Measurements from ENCODE around the gene CTNNBIP1.

CTNNBIP1 gene

GRCh38 chr1:9852004-9852403 is 58.1 kb downstream of the CTNNBIP1 start:
- DNase-seq: no peak

DNA sequence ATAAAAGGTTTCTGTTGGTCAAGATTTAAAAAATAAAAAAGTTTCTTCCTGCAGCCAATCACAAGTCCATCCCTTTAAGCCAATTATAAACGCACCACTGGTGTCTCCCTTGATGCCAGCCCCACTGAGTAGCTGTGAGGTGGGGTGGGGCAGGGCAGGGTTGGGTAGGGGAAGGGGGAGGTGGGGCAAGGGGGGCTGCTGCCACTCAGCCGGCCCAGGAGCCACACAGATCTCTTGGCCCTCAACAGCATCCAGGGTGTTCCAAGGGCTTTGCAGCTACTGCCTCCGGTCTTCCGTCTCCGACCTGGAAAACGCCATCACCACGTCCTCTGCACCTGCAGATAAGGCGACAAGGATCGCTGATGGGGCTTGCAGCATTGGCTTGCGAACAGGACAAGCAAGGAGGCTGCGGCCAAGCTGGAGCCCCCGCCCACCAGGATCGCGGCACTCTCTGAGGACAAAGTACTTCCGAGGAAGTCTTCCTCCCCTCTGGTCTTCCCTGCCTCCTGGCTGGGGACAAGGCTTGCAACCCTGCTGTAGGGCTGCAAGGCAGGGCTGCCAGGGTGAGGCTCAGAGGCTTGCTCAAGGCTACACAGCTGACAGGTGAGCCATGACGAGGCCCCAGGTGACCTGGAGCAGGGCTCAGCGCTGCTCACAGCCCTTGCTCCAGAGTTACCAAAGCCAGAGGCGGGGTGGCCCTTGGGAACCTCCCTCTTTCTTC is 59.5 kb downstream of the CTNNBIP1 start:
- no peak for DNase-seq

DNA sequence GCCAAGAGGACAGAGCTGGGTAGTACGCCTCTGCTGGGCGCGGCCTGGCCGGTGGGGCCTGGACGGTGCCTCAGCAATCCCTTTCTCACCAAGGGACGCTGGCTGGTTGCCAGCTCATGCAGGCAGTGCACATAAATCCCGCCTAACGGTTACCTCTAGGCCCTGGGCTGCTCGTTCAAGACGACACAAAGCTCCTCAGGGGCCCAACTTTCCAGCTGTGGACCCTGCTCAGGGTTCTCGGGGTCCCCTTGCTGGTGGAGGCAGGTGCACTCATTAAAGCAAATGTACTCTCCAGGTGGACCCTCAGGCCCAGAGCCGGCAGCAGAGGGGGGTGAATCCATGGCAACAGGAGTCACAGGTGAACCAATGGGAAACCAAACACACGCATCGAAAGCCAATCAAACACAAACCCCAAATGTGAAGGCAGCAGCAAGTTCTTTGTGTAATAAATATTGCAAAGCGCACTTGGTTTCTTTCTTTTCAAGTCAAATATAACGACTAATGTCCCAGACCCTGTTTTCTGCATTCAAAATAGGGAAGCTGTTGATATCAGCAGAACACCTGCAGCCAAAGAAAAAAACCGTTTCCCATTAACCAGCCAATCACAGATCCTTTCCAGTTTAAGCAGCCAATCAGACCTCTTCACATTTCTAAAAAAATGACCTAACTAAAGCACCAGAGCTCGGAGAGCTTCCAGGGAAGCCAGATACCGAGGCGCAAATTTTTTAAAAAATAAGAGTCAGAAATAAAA is 60.2 kb downstream of the CTNNBIP1 start:
- DNase-seq: no peak

DNA sequence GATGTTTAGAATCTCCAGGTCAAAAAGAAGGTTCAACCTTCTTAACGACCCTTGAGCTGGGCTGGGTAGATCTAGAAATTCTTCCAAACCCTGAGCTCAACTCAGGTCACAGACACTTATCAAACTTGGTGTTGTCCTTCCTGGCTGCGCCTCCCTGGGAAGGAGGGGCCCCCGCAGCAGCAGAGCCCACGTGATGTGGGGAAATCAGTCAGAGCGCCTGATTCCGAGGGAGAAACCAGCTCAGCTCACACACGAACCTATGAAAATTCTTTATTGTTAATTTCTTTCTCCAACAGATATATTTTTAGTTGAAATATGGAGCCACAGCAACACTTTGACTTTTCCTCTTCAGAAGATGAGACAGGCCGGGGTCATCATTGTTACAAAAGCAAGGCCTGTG is 62.0 kb downstream of the CTNNBIP1 start:
- DNase-seq: no peak

DNA sequence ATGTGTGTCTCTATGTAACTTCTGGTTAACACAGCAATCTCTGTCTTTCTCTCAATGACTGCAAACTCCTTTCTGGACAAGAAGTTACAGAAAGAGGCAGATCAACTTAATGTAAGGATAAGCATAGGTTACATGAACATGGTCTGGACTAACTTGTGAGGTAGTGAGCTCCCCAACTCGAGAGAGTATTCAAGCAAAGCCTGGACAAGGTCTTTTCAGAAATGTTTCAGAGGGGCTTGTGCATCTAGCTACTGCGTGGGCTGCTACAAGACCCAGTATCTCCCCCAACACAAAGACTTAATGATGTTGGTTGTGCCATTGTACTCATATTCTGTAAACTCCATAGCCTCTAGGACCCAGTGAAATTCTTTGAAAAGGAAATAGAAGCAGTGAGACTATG is 62.8 kb downstream of the CTNNBIP1 start:
- DNase-seq: no peak

DNA sequence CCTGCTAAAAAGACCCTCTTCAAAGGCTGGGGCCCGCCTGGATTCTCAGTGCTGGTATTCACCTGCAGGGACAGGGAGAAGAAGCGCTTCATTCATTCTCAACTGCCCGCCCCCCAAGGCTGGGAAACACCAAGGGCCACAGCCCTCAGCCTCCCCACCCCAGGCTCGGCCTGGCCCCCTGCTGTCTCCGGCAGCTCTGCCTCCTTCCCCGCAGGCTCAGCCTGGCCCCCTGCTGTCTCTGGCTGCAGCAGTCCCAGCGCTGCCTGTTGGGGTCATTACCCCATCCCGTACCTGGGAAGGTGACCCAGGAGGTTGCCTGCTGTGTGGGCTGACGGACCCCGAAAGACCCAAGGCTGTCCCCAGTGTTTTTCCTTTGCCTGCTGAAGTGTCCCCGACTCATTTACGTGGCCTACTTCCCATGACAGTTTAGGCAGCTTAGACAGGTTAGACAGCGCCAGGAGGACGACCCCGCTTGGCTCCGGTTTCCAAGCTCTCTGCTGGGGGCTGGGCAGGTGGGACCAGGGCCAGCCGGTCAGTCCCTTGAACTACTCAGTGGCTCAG is 63.4 kb downstream of the CTNNBIP1 start:
- no peak for DNase-seq

DNA sequence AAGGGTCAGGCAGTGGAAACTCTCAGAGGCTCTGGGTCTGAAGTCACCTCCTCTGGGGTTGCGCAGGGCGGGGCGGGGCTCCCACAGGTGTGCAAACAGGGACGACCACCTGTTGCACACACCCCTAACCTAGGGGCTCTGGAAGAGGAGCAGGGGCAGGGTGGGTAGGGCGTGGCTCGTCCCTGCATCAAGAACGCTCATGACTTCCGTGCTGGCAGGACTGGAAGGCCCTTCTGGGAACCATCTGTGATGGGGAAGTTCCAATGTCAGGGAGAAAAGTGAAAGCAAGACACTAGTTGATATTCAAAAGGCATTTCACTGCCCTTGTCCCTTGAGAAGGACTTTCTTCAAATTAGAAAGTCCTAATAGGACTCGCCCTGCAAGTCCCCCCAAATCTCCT is 64.2 kb downstream of the CTNNBIP1 start:
- DNase-seq: no peak

DNA sequence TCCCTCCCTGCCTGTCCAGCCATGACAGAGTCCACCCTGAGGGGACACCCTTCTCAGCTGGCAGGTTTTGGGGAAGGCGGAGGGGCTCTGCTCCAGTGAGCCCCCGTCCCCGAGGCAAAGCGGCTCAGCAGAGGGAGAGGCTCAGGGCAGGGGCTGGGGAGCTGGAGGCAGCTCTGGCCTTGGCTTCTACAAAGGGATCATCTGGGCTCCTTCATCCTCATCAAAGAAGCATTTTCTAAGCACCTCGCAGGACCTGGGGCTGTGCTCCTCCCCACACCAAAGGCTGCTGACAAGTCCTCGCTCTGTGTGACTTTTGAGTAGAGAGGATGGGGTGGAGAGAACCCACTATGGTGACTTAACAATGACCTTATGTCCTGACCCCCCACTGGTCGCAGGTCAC is 65.3 kb downstream of the CTNNBIP1 start:
- DNase-seq: no peak

GRCh38 chr1:9844106-9844505 is 66.0 kb downstream of the CTNNBIP1 start:
- DNase-seq: no peak

DNA sequence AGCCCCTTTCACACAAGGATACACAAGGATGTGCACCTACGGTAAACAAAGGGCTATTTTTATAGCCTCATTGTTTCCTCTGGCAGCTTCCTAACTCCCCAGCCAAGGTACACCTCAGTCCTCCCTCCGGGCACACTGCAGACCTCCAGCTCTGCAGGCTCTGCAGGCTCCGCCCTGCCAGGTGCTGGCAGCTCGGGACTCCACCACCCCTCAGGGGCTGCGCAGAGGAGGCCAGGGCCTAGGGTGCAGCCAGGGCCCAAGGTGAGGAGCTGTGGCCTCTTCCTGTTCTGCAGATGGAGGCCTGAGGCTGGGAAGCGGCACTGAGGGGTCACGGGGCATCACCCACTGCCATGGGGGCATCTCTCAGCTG is 66.5 kb downstream of the CTNNBIP1 start:
- DNase-seq: no peak

DNA sequence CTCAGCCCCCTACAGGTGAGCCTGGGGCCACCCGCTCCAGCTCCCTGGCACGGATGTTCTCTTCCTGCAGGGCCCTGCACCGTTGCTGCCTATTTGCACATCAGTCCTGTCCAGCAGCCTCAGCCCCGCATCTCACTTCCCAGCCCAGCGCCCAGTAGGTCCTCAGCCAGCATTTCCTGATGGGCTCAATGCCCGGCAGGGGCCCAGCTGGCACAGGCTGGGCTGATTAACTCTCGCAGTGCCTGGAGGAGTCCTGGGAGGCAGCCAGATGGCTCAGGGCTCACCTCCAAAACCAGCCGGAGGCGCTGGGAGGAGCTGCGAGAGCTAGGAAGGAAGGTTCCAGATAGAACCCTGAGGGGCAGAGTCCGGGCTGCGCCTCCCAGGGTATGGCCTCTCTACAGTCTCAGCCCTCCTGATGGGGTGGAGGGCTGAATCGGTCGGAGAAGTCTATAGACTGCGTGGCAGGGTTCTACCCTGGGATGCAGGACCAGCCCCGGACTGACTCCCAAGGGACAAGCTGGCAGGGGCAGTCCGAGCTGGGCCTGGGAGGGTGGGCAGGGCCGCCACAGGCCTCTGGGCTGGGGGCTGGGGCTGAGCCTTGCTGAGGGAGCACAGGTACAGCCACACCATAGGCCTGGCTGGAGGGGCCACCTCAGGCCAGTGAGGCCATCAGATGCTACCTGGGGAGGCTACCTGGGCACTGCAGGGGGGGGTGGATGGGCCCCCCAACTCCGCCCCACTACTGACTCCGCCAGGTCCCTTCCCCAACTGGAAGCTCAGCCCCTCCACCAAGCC is 67.1 kb downstream of the CTNNBIP1 start:
- DNase-seq: no peak

DNA sequence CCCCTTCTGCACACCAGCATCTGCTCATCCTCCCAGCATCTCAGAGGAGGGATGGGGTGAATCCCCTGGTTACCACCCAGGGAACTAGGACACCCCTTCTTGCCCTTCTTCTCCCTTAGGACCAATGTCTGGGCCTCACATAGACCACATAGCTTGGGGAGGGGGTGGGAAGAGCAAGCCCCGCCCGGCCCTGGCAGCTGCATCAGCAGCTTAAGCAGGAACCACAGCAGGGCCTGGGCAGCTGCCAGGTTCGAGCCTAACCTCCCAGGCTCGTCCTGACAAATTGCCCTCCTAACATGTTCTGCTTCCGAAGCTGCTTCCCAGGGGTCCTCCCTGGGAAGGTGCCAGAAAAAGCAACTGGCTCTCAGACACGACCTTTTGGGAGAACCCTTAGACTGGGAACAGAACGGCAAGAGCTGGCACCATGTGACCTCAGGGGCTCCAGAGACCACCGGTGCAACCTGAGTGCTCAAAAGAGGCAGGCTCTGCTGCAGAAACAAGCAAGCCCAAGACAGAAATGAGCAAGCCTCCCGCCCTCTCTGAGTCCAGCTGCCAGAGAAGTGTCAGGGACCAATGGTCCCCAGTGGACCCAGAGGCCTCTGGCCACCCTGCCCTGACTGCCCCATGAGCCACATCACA is 67.9 kb downstream of the CTNNBIP1 start:
- DNase-seq: no peak

GRCh38 chr1:9841460-9841859 is 68.6 kb downstream of the CTNNBIP1 start:
- no peak for DNase-seq

GRCh38 chr1:9840176-9840575 is 69.9 kb downstream of the CTNNBIP1 start:
- no peak for DNase-seq

- DNase-seq: no peak
Measured at GRCh38 chr1:9838946-9839345, 71.1 kb downstream of the CTNNBIP1 start.

GRCh38 chr1:9836632-9836960 is 73.5 kb downstream of the CTNNBIP1 start:
- no peak for DNase-seq

- no peak for DNase-seq
Measured at GRCh38 chr1:9835758-9836631, 74.1 kb downstream of the CTNNBIP1 start.

DNA sequence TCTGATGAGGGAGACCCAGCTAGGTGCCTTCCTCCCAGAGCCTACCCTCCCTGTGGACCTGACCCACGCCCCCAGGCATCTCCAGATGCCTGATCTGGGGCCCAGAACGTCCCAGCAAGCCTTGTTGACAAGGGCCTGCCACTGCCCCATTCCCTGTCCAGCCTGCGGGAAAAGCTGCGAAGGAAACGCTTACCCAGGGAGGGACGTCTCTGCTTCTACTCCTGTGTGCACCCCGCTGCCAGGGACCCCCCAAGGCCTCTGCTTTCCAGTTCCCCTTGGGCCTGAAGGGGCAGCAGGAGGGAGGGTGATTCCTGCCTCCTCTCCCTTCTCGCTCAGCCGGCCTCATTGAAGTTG is 74.7 kb downstream of the CTNNBIP1 start:
- no peak for DNase-seq

DNA sequence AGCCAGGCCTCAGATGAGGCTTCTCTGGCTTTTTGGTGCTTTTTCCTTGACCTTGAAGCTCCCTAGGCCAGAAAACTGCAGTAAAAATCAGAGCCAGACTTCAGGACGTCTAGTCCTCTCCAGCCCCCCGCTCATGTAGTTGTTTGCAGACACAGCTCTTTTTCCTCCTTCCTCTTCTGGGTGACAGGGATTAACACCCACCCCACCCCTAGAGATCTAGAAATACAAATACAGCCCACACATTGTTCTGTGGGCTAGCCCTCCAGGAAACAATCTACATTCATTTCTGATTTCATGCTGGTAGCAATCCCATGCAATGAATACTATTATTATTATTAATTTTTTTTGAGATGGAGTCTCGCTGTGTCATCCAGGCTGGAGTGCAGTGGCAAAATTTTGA is 76.4 kb downstream of the CTNNBIP1 start:
- no peak for DNase-seq

GRCh38 chr1:9827558-9828185 is 82.4 kb downstream of the CTNNBIP1 start:
- DNase-seq: no peak

GRCh38 chr1:9826616-9827015 is 83.5 kb downstream of the CTNNBIP1 start:
- DNase-seq: no peak

DNA sequence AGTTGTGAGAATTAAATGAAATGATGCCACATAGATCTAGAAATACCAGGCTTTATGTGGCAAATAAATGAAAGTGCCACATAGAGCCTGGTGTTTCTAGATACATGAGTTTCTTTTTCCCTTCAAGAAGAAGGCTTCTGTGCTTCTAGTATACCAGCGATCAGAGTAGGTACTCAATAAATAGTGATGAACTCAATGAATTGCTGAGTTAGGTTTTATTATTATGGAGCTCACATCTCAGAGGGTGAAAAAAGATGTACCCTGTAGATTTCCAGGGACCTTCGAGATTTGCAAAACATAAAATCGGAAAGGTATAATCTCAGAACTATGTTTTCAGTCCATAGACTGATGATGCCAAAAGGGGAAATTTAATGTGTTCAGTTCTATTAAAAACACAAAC is 84.0 kb downstream of the CTNNBIP1 start:
- no peak for DNase-seq

All from activated CD4-positive, alpha-beta T cell treated with anti-CD3 and anti-CD28 coated beads, Interleukin-2, amount 50 U/mL, for 1 hour (primary cell).